GM21723 (cell line): ENCODE data around the gene AMFR.

Experiments
- ATAC-seq: cut with Tn5 transposase; IDR thresholded peaks from one replicate; pipeline ENCODE4 v1.9.1; 2021; ENCODE audit warnings: mild to moderate bottlenecking, moderate library complexity; ENCODE audit not compliant: unreplicated experiment

AMFR gene

DNA sequence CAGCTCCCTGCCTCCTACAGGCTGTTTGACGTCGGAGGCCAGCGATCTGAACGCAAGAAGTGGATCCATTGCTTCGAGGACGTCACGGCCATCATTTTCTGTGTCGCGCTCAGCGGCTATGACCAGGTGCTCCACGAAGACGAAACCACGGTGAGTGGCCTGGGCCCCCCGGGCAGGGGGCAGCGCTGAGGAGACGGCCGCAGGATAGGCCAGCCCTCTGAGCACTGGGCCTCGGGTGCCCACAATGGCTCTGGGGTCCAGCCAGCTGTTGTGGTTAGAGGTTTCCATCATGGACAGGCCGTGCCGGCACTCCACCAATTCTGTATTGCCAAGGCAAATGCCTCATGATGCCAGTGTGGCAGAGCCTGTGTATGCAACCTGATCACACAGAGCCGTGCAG, 88.6 kb downstream of the AMFR start:
- ATAC-seq: no peak

- no peak for ATAC-seq
Observed at GRCh38 chr16:56336071-56336688, 89.2 kb downstream of the AMFR start.

DNA sequence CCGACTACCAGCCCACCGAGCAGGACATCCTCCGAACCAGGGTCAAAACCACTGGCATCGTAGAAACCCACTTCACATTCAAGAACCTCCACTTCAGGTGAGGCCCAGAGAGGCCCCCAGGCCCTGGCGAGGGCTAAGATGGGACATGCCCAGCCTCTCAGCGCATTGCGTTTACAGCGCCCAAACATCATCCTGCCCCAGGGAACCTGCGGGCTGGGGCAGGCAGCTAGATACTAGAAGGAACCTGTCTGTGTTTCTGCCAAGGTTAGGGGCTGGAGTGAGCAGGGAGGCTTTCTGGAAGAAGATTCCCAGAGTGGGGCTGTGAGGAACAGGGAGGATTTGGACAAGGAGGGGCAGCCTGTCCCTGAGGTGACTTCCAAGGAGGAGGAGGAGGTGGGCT, 90.6 kb downstream of the AMFR start:
- no peak for ATAC-seq

GRCh38 chr16:56332464-56333079, 92.8 kb downstream of the AMFR start:
- no peak for ATAC-seq

- ATAC-seq: no peak
Observed at GRCh38 chr16:56331915-56332314, 93.4 kb downstream of the AMFR start.

GRCh38 chr16:56331399-56331798, 93.9 kb downstream of the AMFR start:
- ATAC-seq: no peak

DNA sequence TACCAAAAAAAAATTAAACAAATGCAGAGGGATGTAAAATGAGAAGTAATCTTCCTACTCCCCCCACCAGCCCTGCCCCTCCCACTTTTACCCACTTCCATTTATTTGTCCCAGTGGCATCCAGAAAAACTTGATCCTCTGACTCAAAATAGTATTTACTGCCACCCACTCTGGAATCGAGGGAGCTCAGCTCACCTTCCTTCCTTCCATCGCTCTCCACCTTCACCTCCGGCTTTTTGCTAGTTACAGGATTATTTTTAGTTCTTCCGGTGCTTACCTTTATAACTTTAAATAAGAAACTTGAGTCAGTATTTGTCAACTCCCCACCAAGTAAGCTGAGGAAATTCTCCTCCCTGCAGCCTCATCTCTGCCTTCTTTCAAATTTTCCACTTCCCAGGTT, 94.9 kb downstream of the AMFR start:
- no peak for ATAC-seq

DNA sequence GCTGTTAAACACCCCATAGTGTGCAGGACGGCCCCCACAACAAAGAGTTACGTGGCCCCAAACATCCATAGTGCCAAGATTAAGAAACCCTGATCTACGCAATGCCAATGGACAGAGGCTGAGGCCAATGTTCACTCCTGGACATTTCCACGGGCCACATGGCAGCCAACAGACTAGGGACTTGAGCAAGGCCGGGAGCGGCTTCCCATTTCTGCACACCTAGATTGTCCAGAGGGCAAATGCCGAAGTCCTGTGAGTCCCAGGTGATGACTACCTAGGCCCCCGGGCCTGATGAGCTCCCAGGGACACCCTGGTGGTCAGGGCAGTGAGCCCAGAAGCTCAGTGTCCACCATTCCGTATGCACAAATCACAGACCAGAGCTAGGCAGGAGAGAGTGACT, 95.5 kb downstream of the AMFR start:
- ATAC-seq: no peak

DNA sequence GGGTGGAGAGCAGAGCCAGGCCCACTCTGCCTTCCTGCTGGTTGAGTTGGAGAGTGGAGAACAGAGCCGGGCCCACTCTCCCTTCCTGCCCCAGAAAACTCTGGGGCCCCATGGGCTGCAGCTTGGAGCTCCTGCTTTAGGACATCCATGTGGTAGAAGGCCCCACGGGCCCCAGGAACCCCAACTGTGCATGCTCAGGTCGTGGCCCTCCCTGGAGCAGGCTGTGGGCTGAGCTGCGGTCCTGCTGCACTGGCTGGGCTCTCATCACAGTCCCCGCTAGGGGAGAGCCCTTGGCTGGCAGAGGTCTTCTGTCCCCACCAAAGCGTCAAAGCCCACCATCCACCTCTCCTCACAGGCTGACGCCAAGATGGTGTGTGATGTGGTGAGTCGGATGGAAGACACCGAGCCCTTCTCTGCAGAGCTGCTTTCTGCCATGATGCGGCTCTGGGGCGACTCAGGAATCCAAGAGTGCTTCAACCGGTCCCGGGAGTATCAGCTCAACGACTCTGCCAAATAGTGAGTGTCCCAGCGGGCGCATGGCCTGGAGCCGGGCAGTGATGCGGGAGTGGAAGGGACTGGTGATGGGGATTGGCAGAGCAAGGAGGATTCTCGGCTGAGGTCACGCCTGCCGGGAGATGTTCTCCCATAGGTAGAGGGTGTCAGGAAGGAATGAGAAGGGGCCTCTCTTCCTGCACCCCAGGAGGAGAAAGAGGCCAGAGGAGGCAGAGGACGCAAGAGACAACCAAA, 96.9 kb downstream of the AMFR start:
- no peak for ATAC-seq

DNA sequence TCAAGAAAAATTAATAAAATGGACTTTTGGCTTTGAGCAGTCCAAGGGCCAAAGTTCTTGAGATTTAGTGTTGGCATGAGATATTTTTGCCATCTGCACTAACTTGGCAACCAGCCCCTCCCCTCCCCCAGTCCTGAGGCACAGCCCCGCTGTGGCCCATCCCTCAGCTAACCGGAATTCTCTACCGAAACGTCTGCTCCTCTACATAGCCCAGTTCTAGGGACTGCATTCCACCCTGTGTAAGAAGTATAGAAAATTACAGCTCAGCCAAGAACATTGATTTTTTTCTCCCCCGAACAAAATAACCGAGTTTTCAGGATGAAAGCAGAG, 97.5 kb downstream of the AMFR start:
- no peak for ATAC-seq

DNA sequence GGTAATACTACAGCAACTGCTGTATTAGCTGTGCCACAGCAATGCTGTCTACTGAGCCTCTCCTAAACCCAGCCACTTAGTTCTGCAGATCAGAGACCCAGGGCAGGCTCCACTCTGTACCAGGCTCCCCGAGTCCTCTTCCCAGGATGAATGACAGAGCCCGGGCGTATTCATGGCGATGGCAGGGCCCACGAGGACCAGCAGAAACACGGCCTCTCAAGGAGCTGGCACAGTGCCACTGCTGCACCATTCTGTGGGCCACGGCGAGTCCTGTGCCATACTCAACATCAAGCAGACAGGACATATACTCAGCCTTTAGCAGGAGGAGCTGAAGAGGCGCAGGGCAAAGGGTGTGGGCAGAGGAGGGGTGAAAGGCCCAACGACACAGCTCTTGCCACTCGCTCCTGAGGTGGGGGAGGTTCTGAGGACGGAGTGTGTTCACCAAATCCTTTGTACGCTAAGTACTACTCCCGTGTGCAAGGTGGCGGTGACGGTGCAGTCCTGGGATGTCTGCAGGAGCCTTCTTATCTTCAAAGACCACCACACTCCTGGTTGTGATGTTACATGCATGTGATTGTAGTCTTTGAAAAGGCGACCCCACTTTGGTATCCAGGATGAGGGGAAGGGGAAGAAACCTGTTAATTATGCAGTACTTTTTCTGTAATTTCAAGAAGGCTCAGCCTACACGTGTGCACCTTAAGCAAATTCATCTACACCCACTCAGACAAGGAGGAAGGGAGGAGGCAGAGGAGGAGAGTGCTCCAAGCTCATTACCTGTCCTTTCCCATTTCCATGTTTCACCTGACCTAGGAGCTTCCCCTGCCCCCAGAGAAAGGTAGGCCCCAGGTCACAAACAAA, 98.0 kb downstream of the AMFR start:
- no peak for ATAC-seq

DNA sequence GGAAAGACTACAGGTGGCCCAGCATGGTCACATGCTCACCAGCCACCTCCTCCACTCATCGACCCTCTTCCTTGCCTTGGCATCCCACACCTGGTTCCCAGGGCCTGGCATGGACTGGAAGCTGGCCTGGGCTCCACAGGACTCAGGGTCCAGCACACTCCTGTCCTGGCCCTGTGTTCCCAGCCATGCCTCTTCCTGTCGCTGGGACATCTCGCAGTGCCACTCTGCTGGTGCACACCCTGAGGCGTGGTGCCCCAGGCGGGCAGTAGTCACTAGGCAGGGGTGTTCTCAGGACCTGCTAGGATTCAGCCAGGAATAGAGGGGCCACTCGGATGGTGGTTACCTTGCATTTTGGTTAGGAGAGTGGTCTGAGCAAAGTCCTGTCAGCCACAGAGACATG, 99.4 kb downstream of the AMFR start:
- ATAC-seq: no peak

DNA sequence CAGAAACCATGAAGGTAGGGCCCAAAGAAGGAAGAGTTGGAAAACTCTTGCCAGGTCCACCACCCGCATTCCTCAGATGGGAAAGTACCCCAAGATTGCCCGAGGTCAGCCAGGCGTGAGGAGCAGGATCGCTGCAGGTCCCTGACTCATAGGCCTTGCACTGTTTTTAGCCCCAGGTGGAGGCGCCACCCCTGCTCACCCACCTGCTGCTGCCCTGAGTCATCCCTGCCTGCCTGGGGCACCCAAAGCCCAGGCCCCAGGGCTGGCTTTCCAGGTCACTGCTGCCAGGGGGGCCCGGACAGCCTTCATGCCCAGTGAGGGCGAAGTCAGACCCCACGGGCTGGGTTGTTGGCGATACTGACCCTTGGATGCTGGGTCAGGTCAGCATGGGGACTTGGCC, 100.9 kb downstream of the AMFR start:
- ATAC-seq: no peak

DNA sequence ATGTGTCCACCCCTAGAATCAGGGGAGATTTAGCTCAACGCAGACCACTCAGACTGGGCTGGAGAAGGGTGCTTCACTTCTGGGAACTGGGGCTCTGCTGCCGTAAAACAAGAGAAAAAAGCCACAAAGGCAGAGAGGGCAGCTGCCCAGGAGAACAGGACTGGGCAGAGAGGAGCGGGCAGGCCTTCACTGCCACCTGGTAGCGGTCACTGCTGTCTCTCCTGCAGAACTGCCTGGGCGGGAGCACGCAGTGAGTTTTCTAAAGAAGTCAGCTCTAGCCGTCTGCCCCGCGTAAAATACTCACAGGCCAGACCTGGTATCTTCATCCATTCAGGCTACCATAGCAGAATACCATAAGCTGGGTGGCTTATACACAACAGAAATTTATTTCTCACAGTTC, 103.8 kb downstream of the AMFR start:
- no peak for ATAC-seq

- ATAC-seq: no peak
Observed at GRCh38 chr16:56320811-56321558, 104.4 kb downstream of the AMFR start.

DNA sequence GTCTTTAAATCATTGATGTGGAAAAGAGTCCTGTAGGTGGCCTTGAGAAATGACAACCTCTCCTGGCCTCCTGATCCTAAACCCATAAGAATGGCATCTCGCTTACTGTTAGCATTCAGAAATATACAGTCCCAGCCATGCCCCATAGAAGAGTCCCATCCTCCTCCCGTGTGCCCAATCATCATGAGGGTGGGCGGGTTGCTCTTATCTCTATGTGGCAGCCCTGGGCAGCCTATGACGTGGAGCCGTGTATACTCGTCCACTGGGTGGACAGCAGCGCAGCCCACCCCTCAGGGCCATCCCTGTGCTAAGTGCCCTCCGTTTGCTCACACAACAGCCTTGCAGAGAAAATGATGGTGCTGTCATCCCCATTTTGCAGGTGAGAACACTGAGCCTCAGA, 105.3 kb downstream of the AMFR start:
- no peak for ATAC-seq

DNA sequence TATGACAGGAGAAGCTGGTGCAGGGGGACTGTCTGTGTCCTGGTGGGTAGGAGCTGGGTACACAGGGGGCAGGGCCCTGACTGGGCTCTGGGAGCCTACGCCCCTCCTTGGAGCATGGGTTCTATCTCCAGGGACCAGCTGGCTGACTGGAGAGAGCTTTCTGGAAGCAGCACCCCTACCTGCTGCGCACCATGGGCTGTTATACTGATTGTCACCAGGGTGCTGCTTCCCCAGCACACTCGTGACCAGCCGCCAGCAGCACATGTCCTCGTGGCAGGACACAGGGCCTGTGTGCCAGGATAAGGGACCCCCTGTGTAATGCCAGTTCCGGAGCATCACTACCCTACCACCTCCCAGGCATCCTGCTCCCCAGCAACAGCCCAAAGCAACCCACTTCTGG, 106.0 kb downstream of the AMFR start:
- ATAC-seq: no peak

DNA sequence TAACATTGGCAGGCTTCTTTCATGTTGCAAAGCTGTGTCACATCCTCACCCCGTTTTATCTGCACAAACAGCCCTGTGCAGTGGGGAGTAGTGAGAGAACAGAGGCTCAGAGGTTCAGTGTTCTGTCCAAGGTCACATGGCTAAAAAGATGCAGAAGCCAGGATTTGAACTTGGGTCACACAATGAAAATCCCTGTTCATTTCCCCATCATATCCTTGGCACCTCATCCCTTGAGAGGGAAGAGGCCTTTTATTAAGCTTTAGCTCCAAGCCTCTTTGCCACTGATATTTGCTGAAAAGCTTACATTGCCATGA, 106.6 kb downstream of the AMFR start:
- ATAC-seq: no peak

GRCh38 chr16:56317998-56318826, 107.1 kb downstream of the AMFR start:
- peak; percentile 90 for ATAC-seq

GRCh38 chr16:56316545-56316944, 108.8 kb downstream of the AMFR start:
- ATAC-seq: no peak
